Activated CD8-positive, alpha-beta T cell treated with anti-CD3 and anti-CD28 coated beads for 36 hours (primary cell): ENCODE measurements around the gene MYH7B. TPM values are rescaled to one million over a fixed set of nuclear protein-coding genes. Genes with fewer than 3 reads are reported as not detected.

Experiments
- ATAC-seq: fragments of 200-7000 bp; cut with Tn5 transposase; one replicate; pipeline ENCODE4 v1.10.0; 2021; ENCODE audit warnings: mild to moderate bottlenecking, moderate library complexity
- CTCF ChIA-PET: fragments of 350-600 bp; sonication (Branson Sonifier 250); formaldehyde crosslinking; loops from one replicate; lab custom pipeline; 2021; ENCODE audit warnings: antibody characterized with exemption; lab: Charles Lee
- POLR2A ChIA-PET: fragments of 350-600 bp; sonication (Branson Sonifier 250); formaldehyde crosslinking; loops from one replicate; lab custom pipeline; 2021; ENCODE audit warnings: antibody characterized with exemption; lab: Charles Lee
- DNase-seq: peaks from one replicate; pipeline ENCODE4 v3.0.0-alpha.2; 2020
- H3K27ac Mint-ChIP-seq: one replicate; pipeline ENCODE4 v1.8.0; 2021; ENCODE audit warnings: mild to moderate bottlenecking, mixed read lengths
- H3K27me3 Mint-ChIP-seq: one replicate; pipeline ENCODE4 v1.8.0; 2021; ENCODE audit warnings: mixed read lengths
- H3K36me3 Mint-ChIP-seq: one replicate; pipeline ENCODE4 v1.8.0; 2021; ENCODE audit warnings: low read depth, mixed read lengths
- H3K4me1 Mint-ChIP-seq: one replicate; pipeline ENCODE4 v1.8.0; 2021; ENCODE audit warnings: low read depth, mixed read lengths
- H3K4me3 Mint-ChIP-seq: one replicate; pipeline ENCODE4 v1.8.0; 2021; ENCODE audit warnings: mild to moderate bottlenecking, moderate library complexity, mixed read lengths
- H3K9me3 Mint-ChIP-seq: one replicate; pipeline ENCODE4 v1.8.0; 2021; ENCODE audit warnings: mixed read lengths
- CTCF ChIP-seq: fragments of 200-600 bp; IDR thresholded peaks from one replicate; pipeline ENCODE4 v1.8.0; 2022; ENCODE audit warnings: antibody characterized with exemption, mild to moderate bottlenecking
- intact Hi-C: fragments of 100-400 bp; cut with micrococcal nuclease; formaldehyde crosslinking; loops from one replicate; pipeline ENCODE4 v1.10.0; 2022
- total RNA-seq, 2 experiments: library from RNA; stranded (reverse); gene quantifications; one replicate each; pipeline ENCODE4 v1.2.3, GENCODE V29; 2021

Gene MYH7B
- total RNA-seq, 2 experiments from 2014 or later: 0.22 to 0.38 TPM

GRCh38 chr20:34931771-34932170, 23.9 kb upstream of the MYH7B start:
- CTCF ChIA-PET: interaction anchor here (1.2 to 1.3 kb wide), 2 partner anchors 12 to 57 kb away, joined by 3 read pairs; no protein-coding TSS in a partner anchor
- H3K4me3 Mint-ChIP-seq: no peak overlapping the region

DNA sequence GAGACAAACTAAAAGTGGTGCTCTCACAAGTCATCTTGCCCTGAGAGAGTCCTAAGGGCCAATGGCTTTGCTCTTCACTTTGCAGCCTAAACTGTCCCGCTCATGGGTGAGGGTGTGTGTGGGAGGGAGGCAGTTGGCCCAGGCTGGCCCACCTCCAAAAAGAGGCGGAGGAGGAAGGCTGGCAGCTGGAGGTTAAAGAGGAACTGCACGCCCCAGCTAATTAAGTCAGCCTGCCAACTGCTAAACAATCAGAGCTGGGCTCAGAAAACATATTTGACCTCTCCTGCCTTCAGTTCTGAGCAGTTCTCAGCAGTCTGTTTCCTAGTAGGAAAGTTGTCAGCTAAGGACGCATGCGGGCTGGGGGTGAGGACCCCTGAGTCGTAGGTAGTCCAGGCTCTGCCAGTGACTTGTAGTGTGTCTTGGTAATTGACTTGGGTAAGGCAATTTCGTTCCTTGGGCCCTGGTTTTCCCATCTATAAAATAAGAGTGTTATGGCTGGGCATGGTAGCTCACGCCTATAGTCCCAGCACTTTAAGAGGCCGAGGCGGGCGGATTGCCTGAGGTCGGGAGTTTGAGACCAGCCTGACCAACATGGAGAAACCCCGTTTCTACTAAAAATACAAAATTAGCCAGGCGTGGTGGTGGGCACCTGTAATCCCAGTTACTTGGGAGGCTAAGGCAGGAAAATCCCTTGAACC, 17.1 kb upstream of the MYH7B start:
- POLR2A ChIA-PET: interaction anchor here (0.6 kb wide), 1 partner anchor 117 kb away, joined by 3 read pairs; no protein-coding TSS in a partner anchor
- H3K27me3 Mint-ChIP-seq: no peaks in the 10 kb centered on the region
- no peak for TF ChIP-seq CTCF
- intact Hi-C loops: no loop called here
- DNase-seq (no peak), ATAC-seq (no peak)
- H3K4me3 Mint-ChIP-seq: no peak overlapping the region
- no peak overlapping the region for H3K27ac Mint-ChIP-seq
- H3K9me3 Mint-ChIP-seq: no peaks in the 10 kb centered on the region
- H3K4me1 Mint-ChIP-seq: no peaks in the 10 kb centered on the region
- peaks cover 23% of the 10 kb centered on the region for H3K36me3 Mint-ChIP-seq
- CTCF ChIA-PET: no interaction called here

More at GRCh38 chr20:34931771-34932170, 23.9 kb upstream of the MYH7B start:
- H3K27ac Mint-ChIP-seq: no peak overlapping the region
- peaks cover 25% of the 10 kb centered on the region for H3K36me3 Mint-ChIP-seq
- no peak for ATAC-seq
- no peak for DNase-seq
- no peaks in the 10 kb centered on the region for H3K27me3 Mint-ChIP-seq
- no peak for TF ChIP-seq CTCF
- no peaks in the 10 kb centered on the region for H3K9me3 Mint-ChIP-seq
- H3K4me1 Mint-ChIP-seq: no peaks in the 10 kb centered on the region
- POLR2A ChIA-PET: interaction anchor here (0.6 kb wide), 1 partner anchor 75 kb away, joined by 3 read pairs; no protein-coding TSS in a partner anchor
- intact Hi-C loops: no loop called here

DNA sequence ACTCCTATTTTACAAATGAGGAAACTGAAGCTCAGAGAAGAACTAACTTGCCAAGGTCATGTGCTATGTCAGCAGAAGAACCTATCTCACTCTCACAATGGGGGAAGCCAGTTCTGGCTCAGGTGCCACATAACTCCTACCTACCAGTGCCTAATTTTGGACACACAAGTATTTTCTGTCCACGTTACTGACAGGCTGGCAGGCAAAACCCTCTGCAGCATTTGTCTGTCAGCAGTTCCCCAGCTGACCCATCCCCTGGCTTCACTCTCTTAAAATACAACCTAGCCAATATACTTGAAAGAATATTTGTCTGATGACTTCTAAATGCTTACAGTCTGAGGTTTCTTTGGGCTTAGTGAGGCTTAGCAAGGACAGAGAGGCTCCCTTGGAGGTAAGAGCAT, 15.6 kb upstream of the MYH7B start:
- peaks cover 6% of the 10 kb centered on the region for H3K4me1 Mint-ChIP-seq
- no peak for TF ChIP-seq CTCF
- H3K27me3 Mint-ChIP-seq: no peaks in the 10 kb centered on the region
- ATAC-seq (no peak), DNase-seq (no peak)
- CTCF ChIA-PET: no interaction called here
- H3K9me3 Mint-ChIP-seq: no peaks in the 10 kb centered on the region
- H3K36me3 Mint-ChIP-seq: peaks cover 29% of the 10 kb centered on the region
- intact Hi-C loops: no loop called here
- H3K4me3 Mint-ChIP-seq: no peak overlapping the region
- POLR2A ChIA-PET: no interaction called here
- H3K27ac Mint-ChIP-seq: no peak overlapping the region

DNA sequence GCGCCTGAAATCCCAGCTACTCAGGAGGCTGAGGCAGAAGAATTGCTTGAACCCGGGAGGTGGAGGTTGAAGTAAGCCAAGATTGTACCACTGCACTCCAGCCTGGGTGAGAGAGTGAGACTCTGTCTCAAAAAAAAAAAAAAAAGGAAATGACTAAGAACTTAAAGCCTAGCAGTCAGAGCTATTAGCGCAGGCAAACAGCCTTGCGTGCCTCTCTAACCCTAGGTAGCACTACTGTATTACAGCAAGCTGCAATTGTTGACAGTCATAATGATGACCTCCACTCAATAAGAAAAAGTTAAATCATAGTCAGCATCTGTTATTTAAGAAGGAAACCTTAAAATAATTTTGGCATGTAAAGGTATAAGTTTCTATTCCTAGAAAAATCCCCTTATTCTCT, 14.4 kb upstream of the MYH7B start:
- intact Hi-C loops: no loop called here
- Mint-ChIP-seq H3K36me3 (peaks cover 33% of the 10 kb centered on the region), H3K4me3 (no peak overlapping the region), H3K4me1 (peaks cover 6% of the 10 kb centered on the region), H3K27me3 (no peaks in the 10 kb centered on the region), H3K9me3 (no peaks in the 10 kb centered on the region), H3K27ac (no peak overlapping the region)
- CTCF ChIA-PET: interaction anchor here (1.3 kb wide), 1 partner anchor 66 kb away, joined by 3 read pairs; no protein-coding TSS in a partner anchor
- ATAC-seq: no peak
- no peak for DNase-seq
- TF ChIP-seq CTCF: no peak
- POLR2A ChIA-PET: interaction anchor here (0.6 to 1.2 kb wide), 4 partner anchors 14 to 481 kb away, joined by 3 read pairs; partner anchors contain the start of genes GSS and MYH7B

- DNase-seq (no peak), ATAC-seq (no peak)
- Mint-ChIP-seq H3K36me3 (peaks cover 28% of the 10 kb centered on the region), H3K9me3 (no peaks in the 10 kb centered on the region), H3K27me3 (no peaks in the 10 kb centered on the region), H3K4me3 (no peak overlapping the region), H3K4me1 (peaks cover 6% of the 10 kb centered on the region), H3K27ac (no peak overlapping the region)
- intact Hi-C loops: no loop called here
- TF ChIP-seq CTCF: no peak
- POLR2A ChIA-PET: interaction anchor here (0.6 to 1.2 kb wide), 2 partner anchors 10 to 13 kb away, joined by 3 read pairs; partner anchors contain the start of genes GSS and MYH7B
- CTCF ChIA-PET: interaction anchor here (1.6 kb wide), 1 partner anchor 68 kb away, joined by 6 read pairs; no protein-coding TSS in a partner anchor
Measured at GRCh38 chr20:34942301-34942700, 13.4 kb upstream of the MYH7B start.
